NCI-H1436 treated with DMSO at 0.1 percent for 48 hours (cell line): ENCODE measurements around the gene YJEFN3.

ENCODE experiments used
- DNase-seq: peaks from one replicate; lab custom pipeline; 2025; lab: John Stamatoyannopoulos, UW

The YJEFN3 gene, protein sequence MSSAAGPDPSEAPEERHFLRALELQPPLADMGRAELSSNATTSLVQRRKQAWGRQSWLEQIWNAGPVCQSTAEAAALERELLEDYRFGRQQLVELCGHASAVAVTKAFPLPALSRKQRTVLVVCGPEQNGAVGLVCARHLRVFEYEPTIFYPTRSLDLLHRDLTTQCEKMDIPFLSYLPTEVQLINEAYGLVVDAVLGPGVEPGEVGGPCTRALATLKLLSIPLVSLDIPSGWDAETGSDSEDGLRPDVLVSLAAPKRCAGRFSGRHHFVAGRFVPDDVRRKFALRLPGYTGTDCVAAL

DNA sequence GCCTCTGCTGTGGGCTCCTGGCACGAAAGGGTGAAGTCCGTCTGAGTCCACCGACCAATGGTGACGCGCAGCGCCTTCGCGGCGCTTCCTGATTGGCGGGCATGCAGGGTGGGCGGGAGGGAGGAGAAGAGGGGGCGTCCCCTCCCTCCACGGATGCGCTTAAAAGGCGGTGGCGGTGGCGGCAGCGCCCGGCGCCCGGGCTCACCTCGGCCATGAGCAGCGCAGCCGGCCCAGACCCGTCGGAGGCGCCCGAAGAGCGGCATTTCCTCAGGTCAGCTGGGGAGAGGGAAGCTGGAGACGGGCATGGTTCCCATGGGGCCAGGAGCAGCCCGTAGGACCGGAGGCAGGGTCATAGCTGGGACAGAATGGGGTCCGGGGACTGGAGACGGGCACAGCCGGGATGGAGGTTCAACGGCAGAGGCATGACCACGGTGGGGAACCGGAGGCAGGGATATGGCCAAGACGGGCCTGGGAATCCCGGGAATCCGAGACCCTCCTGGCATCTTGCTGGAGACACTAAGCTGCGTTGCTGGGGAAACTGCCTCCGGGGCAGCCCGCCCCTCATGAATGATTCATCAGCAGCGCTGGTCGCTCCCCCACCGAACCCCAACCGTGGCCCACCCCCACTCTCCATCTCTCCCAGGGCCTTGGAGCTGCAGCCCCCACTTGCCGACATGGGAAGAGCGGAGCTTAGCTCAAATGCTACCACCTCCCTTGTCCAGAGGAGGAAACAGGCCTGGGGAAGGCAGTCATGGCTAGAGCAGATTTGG is at the start of gene YJEFN3:
Gene YJEFN3 (plus strand): TSS at position 191 of the 770 bp plus-strand sequence. CDS start 22 bp downstream, at position 213.
- DNase-seq, result no peak

DNA sequence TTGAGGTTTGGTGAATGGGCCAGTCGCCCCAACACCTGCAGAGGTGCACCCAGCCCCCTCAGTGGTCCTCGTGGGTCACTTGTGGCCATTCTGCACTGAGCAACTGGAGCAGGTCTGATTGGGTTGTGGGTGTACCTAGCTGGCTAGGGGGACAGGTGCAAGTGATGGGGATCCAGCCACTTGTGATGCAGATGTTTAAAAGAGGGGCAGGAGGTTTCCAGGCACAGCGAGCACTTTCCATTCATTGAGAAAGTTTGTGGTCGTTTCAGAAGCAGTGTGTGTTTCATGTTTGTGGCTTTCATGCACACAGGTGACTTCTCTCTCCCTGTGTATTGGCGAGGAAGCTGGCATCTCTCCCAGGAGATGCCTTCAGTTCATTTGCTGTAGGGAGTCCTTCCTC is 48.0 kb upstream of the YJEFN3 start:
- DNase-seq, result no peak

DNA sequence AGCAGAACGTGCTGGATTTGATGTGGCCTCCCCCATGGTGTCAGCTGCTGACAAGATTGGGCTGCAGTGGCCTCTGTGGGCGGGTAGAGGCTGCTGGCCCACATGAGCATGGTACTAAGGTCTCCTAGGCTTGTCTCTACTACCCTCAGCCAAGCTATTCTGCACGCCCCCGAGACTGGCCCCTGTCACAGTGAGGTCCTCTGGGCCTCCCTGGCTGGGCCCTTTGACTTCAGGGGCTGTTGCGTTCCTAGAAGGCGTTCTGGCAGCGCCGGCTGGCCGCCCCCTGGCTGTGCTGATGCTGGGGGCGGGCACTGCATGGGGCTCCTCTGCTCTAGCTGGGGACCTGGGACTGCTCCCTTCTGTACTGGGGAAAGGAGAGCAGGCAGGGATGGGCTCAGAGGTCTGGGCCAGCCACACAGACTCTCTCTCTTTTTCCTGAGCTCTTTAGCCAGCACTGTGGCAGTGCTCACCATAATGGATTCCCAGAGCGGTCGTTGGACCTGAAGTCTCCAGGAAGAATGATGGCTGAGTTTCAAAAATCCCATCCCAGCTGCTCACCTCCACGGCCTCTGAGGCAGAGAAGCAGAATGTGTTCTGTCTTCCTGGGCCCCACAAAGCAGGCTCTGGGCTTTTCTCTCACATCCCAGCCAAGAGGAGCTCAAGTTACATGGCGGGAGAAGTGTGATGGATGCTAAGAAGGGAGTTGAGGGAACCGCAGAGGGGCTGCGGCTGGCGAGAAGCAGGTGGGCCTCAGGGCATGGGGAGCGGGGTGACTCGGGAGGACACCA is 45.7 kb upstream of the YJEFN3 start:
- no peak for DNase-seq

DNA sequence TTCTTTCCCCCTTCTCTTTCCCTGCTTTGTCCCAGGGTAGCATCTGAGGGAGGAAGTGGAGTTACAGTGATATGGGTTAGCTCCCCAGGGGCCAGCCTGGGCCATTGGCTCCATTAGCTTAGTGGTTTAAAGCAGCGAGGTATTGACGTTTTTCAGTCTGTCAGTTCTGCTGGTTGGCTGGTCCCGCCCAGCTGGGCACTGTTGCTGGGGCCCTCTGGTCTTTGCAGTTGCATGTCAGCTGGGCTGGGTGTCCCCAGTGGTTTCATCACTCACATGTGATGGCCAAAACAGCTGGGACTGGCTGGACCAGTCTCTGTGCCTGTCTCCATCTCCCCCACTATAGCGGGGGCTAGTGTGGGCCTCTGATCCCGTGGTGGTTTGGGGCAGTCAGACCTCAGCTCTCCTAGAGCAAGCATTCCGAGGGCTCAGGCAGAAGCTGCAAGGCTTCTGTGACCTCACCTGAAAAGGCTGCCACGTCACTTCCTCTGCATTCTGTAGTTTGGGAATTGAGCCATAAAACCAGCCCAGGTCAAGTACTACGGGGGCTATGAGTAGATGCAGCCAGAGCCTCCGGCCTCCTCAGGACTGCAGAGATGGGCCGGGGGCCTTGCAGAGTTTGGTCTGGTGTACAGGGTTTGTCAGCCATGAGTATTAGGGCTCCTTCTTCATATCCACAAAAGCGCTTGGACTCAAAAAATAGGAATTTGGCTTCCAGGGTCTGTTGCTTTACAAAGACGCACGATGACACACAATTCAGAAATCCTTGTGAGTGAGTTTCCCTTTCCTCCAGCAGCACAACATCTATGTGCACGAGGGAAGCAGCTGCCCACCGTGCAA is 43.3 kb upstream of the YJEFN3 start:
- no peak for DNase-seq

DNA sequence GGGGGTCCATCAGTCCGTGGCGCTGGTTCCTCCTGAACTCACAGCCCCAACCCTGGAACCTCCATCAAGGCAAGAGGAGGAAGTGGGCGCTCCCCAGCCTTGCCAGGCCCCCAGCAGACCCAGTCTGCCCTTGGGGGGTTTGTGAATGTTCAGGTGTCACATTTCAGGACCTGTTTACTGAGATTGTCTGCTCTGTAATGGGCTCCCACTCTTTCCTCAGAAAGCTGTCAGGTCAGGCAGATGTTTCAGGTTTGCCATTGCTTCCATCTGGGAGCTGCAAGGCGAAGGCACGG is 42.8 kb upstream of the YJEFN3 start:
- no peak for DNase-seq

DNA sequence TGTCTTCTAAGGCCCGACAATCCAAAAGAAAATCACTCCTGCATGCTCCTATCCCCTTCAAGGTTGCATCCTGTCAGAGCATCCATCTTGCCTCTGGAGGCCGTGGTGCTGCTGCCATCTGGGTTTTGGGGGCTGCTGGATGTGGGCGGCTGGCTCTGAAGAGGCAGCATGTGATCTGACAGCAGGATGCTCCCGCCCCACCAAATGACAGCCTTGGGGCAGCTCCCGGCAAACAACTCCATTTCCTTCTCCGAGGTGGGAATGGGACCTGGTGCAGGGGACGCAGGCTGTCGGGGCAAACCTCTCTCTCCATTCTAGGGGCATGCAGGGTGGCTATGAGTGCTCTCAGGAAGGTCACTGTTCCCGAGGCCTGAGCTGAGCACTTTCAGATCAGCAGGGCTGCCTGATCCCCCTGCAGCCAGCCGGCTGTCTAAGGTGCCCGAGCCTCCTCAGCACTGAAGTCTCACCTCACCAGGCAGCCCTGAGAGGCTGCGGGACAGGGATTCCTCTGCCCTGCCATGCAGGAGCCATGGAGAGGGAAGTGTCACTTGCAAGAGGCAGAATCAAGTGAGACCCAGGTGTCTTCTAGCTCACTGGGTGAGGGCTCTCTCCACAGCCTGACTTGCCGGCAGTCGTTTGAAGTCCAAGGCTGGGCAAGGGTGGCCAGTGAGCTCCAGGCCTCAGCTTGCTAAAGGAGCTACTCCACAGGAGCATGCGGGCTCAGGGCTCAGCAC is 42.2 kb upstream of the YJEFN3 start:
- no peak for DNase-seq

DNA sequence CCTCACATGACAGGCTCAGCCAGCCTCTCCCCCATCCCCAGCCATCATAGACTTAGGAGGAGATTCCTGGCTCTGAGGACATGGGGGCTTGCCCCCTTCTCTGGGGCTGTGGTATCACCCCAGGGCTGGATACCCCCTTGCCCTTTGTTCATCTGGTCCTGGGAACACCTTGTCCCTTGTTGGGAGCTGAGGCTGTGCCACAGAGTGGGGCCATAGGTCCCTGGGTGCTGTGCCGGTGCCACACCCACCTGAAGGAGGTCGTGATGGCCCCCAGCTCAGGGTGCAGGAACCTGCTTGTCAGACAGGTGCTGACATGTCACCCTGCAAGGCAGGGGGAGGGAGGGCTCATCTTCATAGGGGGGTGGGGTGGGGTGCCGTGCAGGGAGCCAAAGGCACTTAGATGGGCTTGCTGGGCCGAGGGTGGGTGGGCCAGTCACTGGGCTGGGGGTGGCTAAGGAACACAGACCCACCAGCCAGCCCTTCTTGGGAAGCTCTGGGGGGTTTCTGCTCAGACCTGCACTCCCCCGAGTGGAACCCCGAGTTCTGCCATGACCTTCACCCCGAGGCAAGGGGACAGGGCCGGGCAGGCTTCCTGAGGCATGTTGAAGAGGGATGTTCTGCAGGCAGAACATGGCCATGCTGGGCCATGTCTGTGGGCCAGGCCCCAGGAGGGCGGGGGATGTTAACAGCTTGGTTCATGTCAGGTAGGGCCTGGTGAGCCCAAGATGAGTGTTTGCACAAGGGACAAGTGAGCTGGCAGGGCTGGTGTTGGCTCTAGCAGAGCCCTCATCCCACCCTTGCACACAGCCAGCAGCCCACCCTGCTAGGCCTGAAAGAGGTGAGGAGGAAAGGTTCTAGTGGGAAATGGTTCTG is 41.4 kb upstream of the YJEFN3 start:
- no peak for DNase-seq

DNA sequence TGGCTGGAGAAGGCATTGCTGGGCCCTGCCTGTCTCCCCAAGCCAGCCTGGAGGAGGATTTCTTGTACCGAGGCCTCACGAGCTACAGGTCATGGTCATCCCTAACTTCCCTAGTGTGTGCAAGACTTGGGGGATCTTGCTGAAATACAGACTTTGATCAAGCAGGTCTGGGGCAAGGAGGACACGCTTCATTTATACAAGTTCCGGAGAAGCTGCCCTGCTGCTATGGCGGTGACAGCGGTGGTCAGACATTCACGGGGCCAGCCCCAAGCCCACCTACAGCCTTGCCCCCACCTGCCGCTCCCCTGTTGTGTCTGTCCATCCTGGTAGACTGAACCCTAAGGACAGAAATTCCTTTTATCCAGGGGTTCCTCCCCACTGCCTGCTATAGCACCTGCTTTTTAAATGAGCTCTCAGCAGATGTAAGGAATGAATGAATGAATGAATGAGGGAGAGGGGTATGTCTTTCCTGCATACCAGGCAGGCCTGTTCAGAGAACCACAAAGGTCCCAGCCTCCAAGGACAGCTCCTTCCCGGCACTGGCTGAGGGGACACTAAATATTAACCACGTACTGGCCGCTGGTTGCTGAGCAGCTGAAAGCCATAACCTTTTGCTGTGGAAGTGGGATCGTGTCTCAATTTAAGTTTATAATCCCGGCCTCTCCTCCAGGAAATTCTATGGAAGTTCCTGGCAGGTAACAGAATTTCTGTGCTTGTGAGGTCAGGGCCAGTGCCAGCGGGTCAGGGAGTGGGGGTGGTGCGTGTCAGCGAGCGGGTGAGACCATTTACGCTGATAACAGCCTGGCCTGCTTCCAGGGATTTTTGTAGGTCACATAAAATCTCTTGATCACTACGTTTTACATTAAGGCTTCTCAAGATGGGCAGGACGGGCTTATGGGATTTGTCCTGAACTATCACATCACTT is 40.5 kb upstream of the YJEFN3 start:
- no peak for DNase-seq

DNA sequence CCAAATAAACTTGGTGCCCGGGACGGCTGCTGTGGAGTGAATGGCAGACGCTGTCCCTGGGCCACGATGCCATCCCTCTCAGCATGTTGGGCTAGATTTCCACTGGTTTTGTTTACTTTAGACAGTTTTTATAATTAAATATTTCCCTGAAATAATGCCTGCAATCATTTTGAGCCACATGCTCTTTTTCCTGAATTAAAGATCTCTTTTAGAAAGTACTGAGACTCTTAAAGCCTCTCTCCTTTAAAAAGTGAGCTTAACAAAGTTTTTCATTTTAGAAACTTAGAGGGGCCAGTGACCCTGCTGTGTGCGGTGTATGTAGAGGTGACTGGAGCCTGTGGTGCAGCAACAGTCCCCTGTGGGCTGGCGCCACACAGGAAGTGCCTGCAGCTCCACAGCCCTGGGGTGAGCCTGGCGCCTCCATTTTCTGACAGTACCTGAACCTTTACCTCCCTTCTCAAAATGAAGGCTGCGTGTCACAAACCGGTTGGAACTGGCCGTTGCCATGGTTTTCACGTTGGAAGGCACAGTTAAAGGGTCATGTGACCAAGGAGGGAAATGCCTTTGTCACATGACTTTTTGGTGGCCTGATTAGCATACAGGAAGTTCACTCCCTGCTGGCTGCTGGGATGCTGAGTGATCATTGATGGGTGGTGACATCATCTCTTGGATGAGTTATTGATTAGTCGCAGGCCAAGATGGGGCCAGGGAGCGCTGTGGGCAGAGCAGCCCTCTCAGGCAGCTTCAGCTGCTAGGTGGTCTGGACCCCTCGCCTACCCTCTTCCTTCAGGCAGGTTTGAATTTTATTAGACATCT is 39.6 kb upstream of the YJEFN3 start:
- no peak for DNase-seq

DNA sequence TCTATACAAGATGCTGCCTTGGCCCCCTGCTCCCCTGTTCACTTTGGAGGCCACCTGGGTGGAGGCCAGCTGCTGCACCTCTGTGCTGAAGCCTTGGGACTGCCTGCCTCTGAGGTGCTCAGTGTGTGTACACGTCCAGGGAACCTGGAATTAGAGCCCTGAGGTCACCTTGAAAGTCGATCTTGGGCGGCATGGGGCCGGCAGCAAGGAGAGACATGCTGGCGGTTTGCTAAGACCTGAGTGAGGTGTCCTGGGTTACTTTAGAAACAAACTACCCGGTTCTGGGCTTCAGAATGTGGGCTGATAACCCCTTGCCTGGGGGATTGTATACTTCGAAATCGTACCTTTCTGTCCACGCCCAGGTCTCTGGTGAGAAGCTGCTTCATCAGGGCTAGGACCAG is 38.9 kb upstream of the YJEFN3 start:
- DNase-seq, result no peak

DNA sequence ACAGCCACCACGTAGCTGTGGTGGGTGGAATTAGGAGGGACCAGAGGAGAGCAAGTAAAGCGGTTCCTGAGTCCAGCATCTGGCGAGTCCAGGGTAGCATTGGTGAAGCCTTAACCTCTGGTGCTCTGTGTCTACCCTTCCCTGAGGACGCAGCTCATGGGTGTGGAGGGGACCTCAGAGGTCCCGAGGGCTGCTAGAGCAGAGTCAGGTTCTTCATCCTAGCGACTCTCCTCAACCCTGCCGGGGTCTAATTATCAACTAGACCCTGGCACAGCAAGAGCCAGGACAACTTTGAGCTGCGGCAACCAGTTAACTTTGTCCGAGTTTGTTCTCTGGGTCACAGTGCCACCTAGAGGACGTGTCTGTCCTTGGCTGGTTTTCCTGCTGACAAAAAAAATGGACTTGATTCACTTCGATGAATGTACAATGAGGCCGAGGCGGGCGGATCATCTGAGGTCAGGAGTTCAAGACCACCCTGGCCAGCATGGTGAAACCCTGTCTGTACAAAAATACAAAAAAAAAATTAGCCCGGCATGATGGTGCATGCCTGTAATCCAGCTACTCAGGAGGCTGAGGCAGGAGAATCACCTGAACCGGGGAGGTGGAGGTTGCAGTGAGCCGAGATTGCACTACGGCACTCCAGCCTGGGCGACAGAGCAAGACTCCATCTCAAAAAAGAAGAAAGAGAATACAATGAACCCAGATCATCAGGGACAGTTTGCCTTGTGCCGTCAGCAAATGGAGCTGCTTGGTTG is 38.3 kb upstream of the YJEFN3 start:
- DNase-seq, result peak; percentile 27

DNA sequence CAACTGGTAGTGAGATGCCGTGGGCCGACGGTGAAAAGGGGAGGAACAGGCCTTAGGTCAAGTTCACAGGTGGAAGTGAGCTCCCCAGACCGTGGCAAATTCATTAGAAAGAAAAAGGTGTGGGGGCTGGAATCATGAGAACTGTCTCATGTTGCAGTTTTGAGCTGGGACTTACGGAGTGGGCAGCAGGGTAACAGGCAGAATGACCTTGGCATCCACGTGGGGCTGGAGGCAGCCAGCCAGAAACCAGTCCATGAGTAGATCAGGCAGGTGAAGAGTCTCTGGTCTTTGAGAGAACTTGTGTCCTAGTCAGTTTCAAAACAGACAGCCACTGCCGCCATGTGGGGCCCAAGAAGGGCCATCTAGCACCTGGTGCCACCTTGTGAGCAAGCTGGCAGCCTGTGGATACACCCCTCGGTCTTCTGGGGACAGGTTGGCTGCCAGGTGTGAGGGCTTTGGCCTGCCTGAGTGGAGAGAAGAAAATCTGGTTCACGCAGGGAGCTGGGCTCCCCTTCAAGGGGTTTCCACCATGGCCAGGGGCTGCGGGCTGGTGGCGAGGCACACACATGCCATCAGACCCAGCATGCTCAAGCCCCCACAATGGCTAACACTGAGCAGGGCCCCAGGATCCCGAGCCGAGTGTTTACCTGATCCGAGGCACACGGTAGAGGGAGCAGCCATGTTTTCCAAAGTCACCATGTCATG is 37.2 kb upstream of the YJEFN3 start:
- no peak for DNase-seq

DNA sequence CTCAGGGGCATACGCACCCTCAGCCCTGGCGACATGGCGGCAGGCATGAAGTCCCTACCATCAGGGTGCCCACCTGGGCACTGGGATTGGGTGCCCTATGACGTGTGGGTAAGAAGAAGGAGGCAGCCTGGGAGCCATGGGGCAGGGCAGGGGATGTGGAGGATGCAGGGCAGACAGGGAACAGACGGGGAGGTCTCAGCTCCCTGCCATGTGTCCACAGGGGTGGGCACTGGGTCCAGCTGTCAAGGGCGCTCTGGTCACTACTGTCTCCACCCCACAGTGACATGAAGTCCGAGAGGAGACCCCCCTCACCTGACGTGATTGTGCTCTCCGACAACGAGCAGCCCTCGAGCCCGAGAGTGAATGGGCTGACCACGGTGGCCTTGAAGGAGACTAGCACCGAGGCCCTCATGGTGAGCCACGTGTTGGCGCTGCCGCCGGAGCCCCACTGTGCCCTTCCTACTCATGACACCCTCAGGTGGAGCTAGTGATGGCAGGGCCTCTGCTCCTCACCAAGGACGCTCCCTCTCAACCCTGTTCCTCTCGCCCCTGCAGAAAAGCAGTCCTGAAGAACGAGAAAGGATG is 36.6 kb upstream of the YJEFN3 start:
- no peak for DNase-seq

DNA sequence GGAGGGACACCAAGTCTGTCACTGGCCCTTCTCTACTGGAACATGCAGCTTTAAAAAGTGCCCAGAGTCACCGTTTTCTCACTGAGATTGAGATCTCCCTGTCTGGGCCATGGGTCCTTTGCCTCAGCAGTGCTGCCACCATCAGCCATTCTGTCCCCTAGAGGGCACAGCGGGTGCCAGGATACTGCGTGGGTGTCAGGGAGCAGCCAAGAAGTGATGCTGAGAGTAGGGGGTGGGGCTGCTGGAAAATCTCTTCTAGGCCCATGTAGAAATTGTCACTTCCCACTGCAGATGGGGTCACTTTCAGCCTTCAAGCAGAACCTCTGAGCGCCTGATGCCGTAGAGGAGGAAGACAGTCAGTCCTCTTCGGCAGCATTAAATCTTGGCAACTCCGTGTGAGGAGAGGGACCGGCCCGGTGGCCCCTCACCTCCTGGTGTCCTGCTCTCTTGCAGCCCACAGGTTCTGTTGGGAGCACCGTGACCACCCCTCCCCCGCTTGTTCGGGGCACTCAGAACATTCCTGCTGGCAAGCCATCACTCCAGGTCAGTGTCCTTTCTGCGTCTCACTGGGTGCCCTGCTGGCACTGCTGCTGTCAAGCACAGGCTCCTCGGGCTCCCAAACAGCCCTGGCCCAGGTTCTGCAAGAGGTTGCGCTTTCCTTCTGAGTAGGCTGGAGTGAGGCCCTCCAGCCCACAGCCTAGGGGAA is 34.7 kb upstream of the YJEFN3 start:
- no peak for DNase-seq

DNA sequence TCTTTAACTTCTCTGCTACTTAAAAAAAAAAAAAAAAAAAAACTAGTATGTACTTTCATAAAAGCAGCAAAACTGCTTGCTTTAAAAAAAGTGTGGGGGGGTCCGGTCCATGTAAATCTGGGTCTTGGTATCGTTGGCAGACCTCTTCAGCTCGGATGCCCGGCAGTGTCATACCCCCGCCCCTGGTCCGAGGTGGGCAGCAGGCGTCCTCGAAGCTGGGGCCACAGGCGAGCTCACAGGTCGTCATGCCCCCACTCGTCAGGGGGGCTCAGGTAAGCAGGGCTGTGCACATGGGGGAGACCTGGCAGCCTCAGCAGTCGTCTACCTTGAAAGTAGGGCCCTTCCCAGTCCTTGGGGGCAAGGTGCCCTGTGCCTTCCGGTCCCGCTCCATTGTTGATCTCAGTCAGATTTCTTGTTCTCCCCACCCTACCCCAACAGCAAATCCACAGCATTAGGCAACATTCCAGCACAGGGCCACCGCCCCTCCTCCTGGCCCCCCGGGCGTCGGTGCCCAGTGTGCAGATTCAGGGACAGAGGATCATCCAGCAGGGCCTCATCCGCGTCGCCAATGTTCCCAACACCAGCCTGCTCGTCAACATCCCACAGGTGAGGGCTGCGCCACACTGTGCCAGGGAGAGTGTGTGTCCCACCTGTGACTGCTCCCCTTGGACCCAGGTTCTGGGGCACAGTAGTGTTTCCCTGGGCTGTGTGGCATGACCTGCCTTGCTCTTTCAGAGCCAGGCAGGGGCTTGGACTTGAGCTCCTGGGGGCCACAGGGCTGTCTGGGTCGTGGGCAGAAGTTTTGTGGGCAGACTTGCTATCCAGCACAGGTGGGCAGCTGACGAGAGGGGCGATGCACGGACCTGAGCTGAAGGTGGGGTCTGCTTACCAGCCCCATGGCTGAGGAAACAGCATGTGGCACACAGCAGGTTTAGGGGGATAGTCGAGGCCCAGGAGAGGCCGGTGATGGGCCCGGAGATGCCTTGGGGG is 32.8 kb upstream of the YJEFN3 start:
- no peak for DNase-seq
